ENCODE measurements around the gene KRTAP13-4. TPM values are rescaled to one million over a fixed set of nuclear protein-coding genes. Genes with fewer than 3 reads are reported as not detected.

Gene KRTAP13-4
- total RNA-seq, 1 donor: not detected

Other genes with a start within 250 kb of the KRTAP13-4 start
- gene CLDN8, start 214.1 kb upstream of the KRTAP13-4 start, total RNA-seq: not detected in 2 replicates
- gene KRTAP24-1, start 147.3 kb upstream of the KRTAP13-4 start, total RNA-seq: not detected in 2 replicates
- gene KRTAP25-1, start 140.7 kb upstream of the KRTAP13-4 start, total RNA-seq: not detected in 2 replicates
- not detected in 2 replicates for gene KRTAP26-1, start 109.9 kb upstream of the KRTAP13-4 start, total RNA-seq
- not detected in 2 replicates for gene KRTAP27-1, start 92.5 kb upstream of the KRTAP13-4 start, total RNA-seq
- gene KRTAP23-1, start 81.6 kb upstream of the KRTAP13-4 start, total RNA-seq: not detected in 2 replicates
- gene KRTAP13-2, start 57.9 kb upstream of the KRTAP13-4 start, total RNA-seq: not detected in 2 replicates
- gene KRTAP13-1, start 34.2 kb upstream of the KRTAP13-4 start, total RNA-seq: not detected in 2 replicates
- not detected in 2 replicates for gene KRTAP13-3, start 4.3 kb upstream of the KRTAP13-4 start, total RNA-seq
- gene KRTAP15-1, start 10.1 kb downstream of the KRTAP13-4 start, total RNA-seq: not detected in 2 replicates
- gene KRTAP19-1, start 50.1 kb downstream of the KRTAP13-4 start, total RNA-seq: not detected in 2 replicates
- gene KRTAP19-2, start 57.2 kb downstream of the KRTAP13-4 start, total RNA-seq: not detected in 2 replicates
- not detected in 2 replicates for gene KRTAP19-3, start 61.8 kb downstream of the KRTAP13-4 start, total RNA-seq
- gene KRTAP19-4, start 66.9 kb downstream of the KRTAP13-4 start, total RNA-seq: not detected in 2 replicates
- not detected in 2 replicates for gene KRTAP19-5, start 71.9 kb downstream of the KRTAP13-4 start, total RNA-seq
- gene KRTAP19-6, start 111.6 kb downstream of the KRTAP13-4 start, total RNA-seq: not detected in 2 replicates
- not detected in 2 replicates for gene KRTAP19-7, start 131.1 kb downstream of the KRTAP13-4 start, total RNA-seq
- gene KRTAP22-2, start 160.2 kb downstream of the KRTAP13-4 start, total RNA-seq: not detected in 2 replicates
- gene KRTAP6-3, start 162.2 kb downstream of the KRTAP13-4 start, total RNA-seq: not detected in 2 replicates
- not detected in 2 replicates for gene KRTAP6-2, start 168.7 kb downstream of the KRTAP13-4 start, total RNA-seq
- gene KRTAP22-1, start 170.9 kb downstream of the KRTAP13-4 start, total RNA-seq: not detected in 2 replicates
- gene KRTAP6-1, start 183.7 kb downstream of the KRTAP13-4 start, total RNA-seq: not detected in 2 replicates
- gene KRTAP20-1, start 186.2 kb downstream of the KRTAP13-4 start, total RNA-seq: not detected in 2 replicates
- not detected in 2 replicates for gene KRTAP20-4, start 190.4 kb downstream of the KRTAP13-4 start, total RNA-seq
- not detected in 2 replicates for gene KRTAP20-2, start 205.0 kb downstream of the KRTAP13-4 start, total RNA-seq
- not detected in 2 replicates for gene KRTAP20-3, start 212.6 kb downstream of the KRTAP13-4 start, total RNA-seq